ENCODE data around the gene NAV2.

The NAV2 gene

GRCh38 chr11:20032127-20032526, 319.5 kb downstream of the NAV2 start:
- DNase-seq: no peak

- no peak for DNase-seq
These were observed 320.1 kb downstream of the NAV2 start for GRCh38 chr11:20032577-20033260.

- no peak for DNase-seq
These were observed 321.2 kb downstream of the NAV2 start for GRCh38 chr11:20033806-20034205.

- DNase-seq: no peak
These were observed 322.3 kb downstream of the NAV2 start for GRCh38 chr11:20034941-20035340.

GRCh38 chr11:20035375-20035700, 322.7 kb downstream of the NAV2 start:
- no peak for DNase-seq

- DNase-seq: no peak
These were observed 323.3 kb downstream of the NAV2 start for GRCh38 chr11:20035701-20036601.

- no peak for DNase-seq
These were observed 324.1 kb downstream of the NAV2 start for GRCh38 chr11:20036626-20037335.

- no peak for DNase-seq
These were observed 324.9 kb downstream of the NAV2 start for GRCh38 chr11:20037396-20038153.

- no peak for DNase-seq
These were observed 325.8 kb downstream of the NAV2 start for GRCh38 chr11:20038412-20038811.

- no peak for DNase-seq
These were observed 326.3 kb downstream of the NAV2 start for GRCh38 chr11:20038972-20039371.

GRCh38 chr11:20041499-20041898, 328.9 kb downstream of the NAV2 start:
- no peak for DNase-seq

GRCh38 chr11:20042045-20042639, 329.5 kb downstream of the NAV2 start:
- DNase-seq: no peak

- DNase-seq: no peak
These were observed 330.2 kb downstream of the NAV2 start for GRCh38 chr11:20042811-20043341.

- DNase-seq: no peak
These were observed 331.4 kb downstream of the NAV2 start for GRCh38 chr11:20043992-20044391.

GRCh38 chr11:20045098-20045688, 332.6 kb downstream of the NAV2 start:
- DNase-seq: no peak

GRCh38 chr11:20046416-20046815, 333.8 kb downstream of the NAV2 start:
- DNase-seq: no peak

GRCh38 chr11:20047006-20047768, 334.6 kb downstream of the NAV2 start:
- DNase-seq: no peak

GRCh38 chr11:20047769-20048154, 335.1 kb downstream of the NAV2 start:
- no peak for DNase-seq

GRCh38 chr11:20048246-20048645, 335.6 kb downstream of the NAV2 start:
- no peak for DNase-seq

GRCh38 chr11:20048707-20049106, 336.1 kb downstream of the NAV2 start:
- no peak for DNase-seq

- DNase-seq: no peak
These were observed 336.6 kb downstream of the NAV2 start for GRCh38 chr11:20049231-20049630.
